K562 (cell line): ENCODE data around the gene SORCS2. TPM values are rescaled to one million over a fixed set of nuclear protein-coding genes. Genes with fewer than 3 reads are reported as not detected.

Source experiments
- ATAC-seq: fragments of 200-7000 bp; cut with Tn5 transposase; 3 replicates; pipeline ENCODE4 v1.9.1; 2020; ENCODE audit warnings: moderate library complexity
- BruUV-seq: library from RNA; stranded (reverse); fragments of 400-500 nt; replicated peaks from 2 replicates; lab custom pipeline; 2021; lab: Mats Ljungman, UMichigan
- CTCF ChIA-PET: fragments of 300-600 bp; formaldehyde crosslinking; extraction: SDS; loops from one replicate; lab custom pipeline; 2021; ENCODE audit warnings: low intra/inter-chr PET ratio; lab: Yijun Ruan, JAX
- POLR2A ChIA-PET: fragments of 300-600, 350-650 bp; sonication (Branson Sonifier 250); formaldehyde crosslinking; extraction: SDS; loops from one replicate; lab custom pipeline; 2021; ENCODE audit warnings: antibody characterized with exemption, inconsistent platforms; lab: Yijun Ruan, JAX
- DNase-seq, 4 experiments: peaks; one replicate each; pipeline versions ENCODE4 v3.0.0 to v3.0.0-alpha.2; 2011 to 2018; ENCODE audit warnings: low spot score in 3 of 4, mixed read lengths in 3 of 4; ENCODE audit errors: extremely low read depth in 1 of 4
- FAIRE-seq: peaks from 2 replicates; lab custom pipeline; 2011; peaks lifted over from hg19 to GRCh38; lab: Jason Lieb, UNC
- H2AFZ ChIP-seq: 2 replicates; pipeline ENCODE4 v1.6.0; 2011; ENCODE audit warnings: low read depth, low read length, control low read depth, inconsistent platforms
- H3K27ac ChIP-seq: fragments of 200-600 bp; 3 replicates; pipeline ENCODE4 v1.8.0; 2011; ENCODE audit warnings: low read depth, mild to moderate bottlenecking, control low read depth, inconsistent platforms, low read length, moderate library complexity, mixed read lengths; ENCODE audit errors: extremely low read depth
- H3K27me3 ChIP-seq, 2 experiments: fragments of 300-600 bp in 1 of 2; 2 replicates in 1 of 2; 3 replicates in 1 of 2; pipeline versions ENCODE4 v1.6.0 to v1.8.0; 2011; ENCODE audit warnings: inconsistent platforms in 2 of 2, low read length in 2 of 2, mild to moderate bottlenecking in 1 of 2, mixed read lengths in 1 of 2, moderate library complexity in 1 of 2; ENCODE audit not compliant: control insufficient read depth in 2 of 2, insufficient read depth in 2 of 2
- H3K36me3 ChIP-seq: fragments of 300-600 bp; 3 replicates; pipeline ENCODE4 v1.8.0; 2011; ENCODE audit warnings: mild to moderate bottlenecking, low read length, inconsistent platforms; ENCODE audit not compliant: control insufficient read depth, insufficient read depth
- H3K4me1 ChIP-seq, 2 experiments: fragments of 200-600 bp in 1 of 2; replicated peaks in 1 of 2; 2 replicates in 1 of 2; 3 replicates in 1 of 2; pipeline versions ENCODE4 v1.5.1 to v1.8.0; 2011; ENCODE audit warnings: inconsistent platforms in 2 of 2, low read length in 2 of 2, mild to moderate bottlenecking in 1 of 2, mixed read lengths in 1 of 2, moderate library complexity in 1 of 2; ENCODE audit not compliant: control insufficient read depth in 2 of 2, insufficient read depth in 2 of 2
- H3K4me2 ChIP-seq: 2 replicates; pipeline ENCODE4 v1.6.1; 2011; ENCODE audit warnings: low read length, control low read depth, inconsistent platforms, mixed read lengths; ENCODE audit not compliant: insufficient read depth
- H3K4me3 ChIP-seq: fragments of 200-600 bp; sonication (generic), shearing (Covaris generic); 2 replicates; pipeline ENCODE4 v1.5.1; 2016; ENCODE audit warnings: control low read depth, inconsistent platforms
- H3K79me2 ChIP-seq: fragments of 200-600 bp; 3 replicates; pipeline ENCODE4 v1.8.0; 2011; ENCODE audit warnings: low read length, inconsistent platforms; ENCODE audit not compliant: control insufficient read depth, insufficient read depth
- H3K9ac ChIP-seq, 2 experiments: 2 replicates each; pipeline versions ENCODE4 v1.6.0 to v1.6.1; 2011; ENCODE audit warnings: low read depth in 2 of 2, low read length in 2 of 2, control low read depth in 1 of 2, inconsistent platforms in 1 of 2, mild to moderate bottlenecking in 1 of 2, mixed read lengths in 1 of 2; ENCODE audit not compliant: insufficient read depth in 1 of 2
- H3K9me1 ChIP-seq: one replicate; pipeline ENCODE4 v1.6.0; 2011; ENCODE audit warnings: inconsistent platforms, mild to moderate bottlenecking, low read length, moderate library complexity; ENCODE audit not compliant: control insufficient read depth, insufficient read depth
- H3K9me3 ChIP-seq: replicated peaks from 2 replicates; pipeline ENCODE4 v1.5.1; 2011; ENCODE audit warnings: low read depth, low read length, inconsistent platforms; ENCODE audit not compliant: control insufficient read depth, insufficient read depth
- H4K20me1 ChIP-seq: replicated peaks from 2 replicates; pipeline ENCODE4 v1.6.1; 2011; ENCODE audit warnings: low read length, inconsistent platforms, mixed read lengths; ENCODE audit not compliant: control insufficient read depth, insufficient read depth
- BCLAF1 ChIP-seq, 2 experiments: fragments of 450-650 bp in 1 of 2; IDR thresholded peaks; 2 replicates each; pipeline ENCODE4 v1.6.1; 2011 to 2017; ENCODE audit warnings: low read depth in 2 of 2, antibody characterized with exemption in 1 of 2, borderline replicate concordance in 1 of 2, low read length in 1 of 2, mild to moderate bottlenecking in 1 of 2, mixed read lengths in 1 of 2; ENCODE audit not compliant: control insufficient read depth in 1 of 2
- PCBP1 ChIP-seq: fragments of 200-400 bp; formaldehyde crosslinking; IDR thresholded peaks from 2 replicates; pipeline ENCODE4 v1.6.1; 2018; ENCODE audit warnings: mild to moderate bottlenecking, low read depth, low read length; ENCODE audit not compliant: poor library complexity, severe bottlenecking
- POLR2G ChIP-seq: fragments of 200-400 bp; formaldehyde crosslinking; IDR thresholded peaks from 2 replicates; pipeline ENCODE4 v1.6.1; 2017; ENCODE audit warnings: low read depth, mild to moderate bottlenecking, antibody characterized with exemption, low read length, moderate library complexity
- RNF2 ChIP-seq: sonication (generic); IDR thresholded peaks from 2 replicates; pipeline ENCODE4 v1.6.1; 2016
- SLC30A9 ChIP-seq: fragments of 250-450 bp; sonication (Bioruptor Pico); IDR thresholded peaks from 2 replicates; pipeline ENCODE4 v1.8.0; 2022; ENCODE audit warnings: mild to moderate bottlenecking, moderate library complexity
- TBL1XR1 ChIP-seq, 2 experiments: IDR thresholded peaks; 2 replicates each; pipeline ENCODE4 v1.6.1; 2012; ENCODE audit warnings: improper control_type of control experiment in 2 of 2, low read length in 2 of 2, mild to moderate bottlenecking in 1 of 2
- TRIM24 ChIP-seq, 2 experiments: fragments of 450-650 bp; IDR thresholded peaks; 2 replicates each; pipeline ENCODE4 v1.6.1; 2016
- WGBS: fragments of 100-300 bp; shearing (Covaris generic); methylation state at CpG from one replicate; pipeline ENCODE4 v1.1.6; 2016; ENCODE audit warnings: low coverage, mixed read lengths; ENCODE audit not compliant: insufficient coverage; ENCODE audit errors: missing lambda C conversion rate; 5-methylcytosine and 5-hydroxymethylcytosine counted together
- in situ Hi-C: fragments of 300-500 bp; cut with MboI; formaldehyde crosslinking; loops from 4 replicates; pipeline ENCODE4 v1.15.0; 2018; ENCODE audit warnings: inconsistent platforms, mixed read lengths
- intact Hi-C: fragments of 100-400 bp; cut with micrococcal nuclease; formaldehyde crosslinking; loops from 2 replicates; pipeline ENCODE4 v1.14.2; 2022
- polyA plus RNA-seq, 8 experiments: library from polyadenylated mRNA; depleted of rRNA in 4 of 8; stranded (reverse) in 5 of 8; unstranded in 3 of 8; fragments of >200 nt; fragmentation: Nextera tagmentation in 2 of 8; fragmentation: Illumina TruSeq in 1 of 8; extraction: Ambion mirVana in 2 of 8; extraction: Trizol in 1 of 8; gene quantifications; 2 replicates each; pipeline versions ENCODE4 v1.2.1 to v1.2.3, GENCODE V29; 2011 to 2014; ENCODE audit warnings: inconsistent platforms in 1 of 8, missing spikeins in 1 of 8
- total RNA-seq, 7 experiments: library from RNA; depleted of rRNA in 6 of 7; stranded (reverse); fragments of >200 nt in 6 of 7; fragmentation: Illumina TruSeq in 2 of 7; extraction: Trizol in 2 of 7; gene quantifications; 2 replicates each; pipeline versions ENCODE4 v1.2.1 to v1.2.3, GENCODE V29; 2011 to 2021; ENCODE audit warnings: low replicate concordance in 1 of 7
- TF ChIP-seq, protein P1 (sequence below): fragments of 150-350 bp; IDR thresholded peaks from 2 replicates; pipeline ENCODE4 v1.6.1; 2014; ENCODE audit warnings: low read depth, mild to moderate bottlenecking, low read length, borderline replicate concordance

The SORCS2 gene
- total and polyA plus RNA-seq, 9 of the 15 experiments (the other 6 are each of a cell fraction or from before 2014, with no cell fraction given): not detected

DNA sequence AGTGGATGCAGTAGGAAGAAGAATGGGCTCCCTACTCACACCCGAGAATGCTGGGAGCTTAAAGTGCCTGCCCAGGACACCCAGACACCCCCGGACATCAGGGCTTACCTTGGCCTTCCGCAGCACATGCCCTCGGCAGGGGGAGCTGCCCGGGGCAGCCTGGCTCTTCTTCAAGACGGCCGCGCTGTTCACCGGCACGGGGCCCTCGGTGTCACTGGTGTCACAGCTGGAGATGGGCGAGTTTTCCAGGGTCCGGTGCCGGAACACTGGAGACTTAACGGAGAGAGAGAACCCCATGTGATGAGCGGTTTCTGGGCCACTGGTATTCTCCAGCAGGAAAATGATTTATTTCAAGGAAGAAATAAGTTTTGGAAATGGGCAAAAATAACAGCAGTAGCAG lies 576.4 kb downstream of the SORCS2 start:
- 62% methylated on average over 16 of the region's 16 CpGs for WGBS
- no peaks in the 10 kb centered on the region; the same call in 1 of the 2 replicates for H3K9me3 ChIP-seq
- ATAC-seq (no peak), DNase-seq (no peak), FAIRE-seq (no peak)
- no peak overlapping the region for H2AFZ ChIP-seq
- TF ChIP-seq, protein P1, sequence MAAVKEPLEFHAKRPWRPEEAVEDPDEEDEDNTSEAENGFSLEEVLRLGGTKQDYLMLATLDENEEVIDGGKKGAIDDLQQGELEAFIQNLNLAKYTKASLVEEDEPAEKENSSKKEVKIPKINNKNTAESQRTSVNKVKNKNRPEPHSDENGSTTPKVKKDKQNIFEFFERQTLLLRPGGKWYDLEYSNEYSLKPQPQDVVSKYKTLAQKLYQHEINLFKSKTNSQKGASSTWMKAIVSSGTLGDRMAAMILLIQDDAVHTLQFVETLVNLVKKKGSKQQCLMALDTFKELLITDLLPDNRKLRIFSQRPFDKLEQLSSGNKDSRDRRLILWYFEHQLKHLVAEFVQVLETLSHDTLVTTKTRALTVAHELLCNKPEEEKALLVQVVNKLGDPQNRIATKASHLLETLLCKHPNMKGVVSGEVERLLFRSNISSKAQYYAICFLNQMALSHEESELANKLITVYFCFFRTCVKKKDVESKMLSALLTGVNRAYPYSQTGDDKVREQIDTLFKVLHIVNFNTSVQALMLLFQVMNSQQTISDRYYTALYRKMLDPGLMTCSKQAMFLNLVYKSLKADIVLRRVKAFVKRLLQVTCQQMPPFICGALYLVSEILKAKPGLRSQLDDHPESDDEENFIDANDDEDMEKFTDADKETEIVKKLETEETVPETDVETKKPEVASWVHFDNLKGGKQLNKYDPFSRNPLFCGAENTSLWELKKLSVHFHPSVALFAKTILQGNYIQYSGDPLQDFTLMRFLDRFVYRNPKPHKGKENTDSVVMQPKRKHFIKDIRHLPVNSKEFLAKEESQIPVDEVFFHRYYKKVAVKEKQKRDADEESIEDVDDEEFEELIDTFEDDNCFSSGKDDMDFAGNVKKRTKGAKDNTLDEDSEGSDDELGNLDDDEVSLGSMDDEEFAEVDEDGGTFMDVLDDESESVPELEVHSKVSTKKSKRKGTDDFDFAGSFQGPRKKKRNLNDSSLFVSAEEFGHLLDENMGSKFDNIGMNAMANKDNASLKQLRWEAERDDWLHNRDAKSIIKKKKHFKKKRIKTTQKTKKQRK: no peak
- no peak for TF ChIP-seq TRIM24 (IDR thresholded peaks at IDR 0.05)
- no peak for TF ChIP-seq BCLAF1 (IDR thresholded peaks at IDR 0.05; ENCODE audit: borderline replicate concordance in 1 of 2, control insufficient read depth in 1 of 2, low read depth in 2 of 2, low read length in 1 of 2)
- TF ChIP-seq POLR2G: 0 out of 2 replicates have a peak, but pooled peaks have one; percentile 27
- no peak for TF ChIP-seq TBL1XR1 (IDR thresholded peaks at IDR 0.05; ENCODE audit: low read length in 2 of 2)
- no peak for TF ChIP-seq PCBP1
- TF ChIP-seq RNF2: no peak
- TF ChIP-seq SLC30A9 (CRISPR knock-in tag): no peak
- H3K9ac ChIP-seq: no peak overlapping the region
- no TSS peak for BruUV-seq
- peaks cover 7% of the 10 kb centered on the region; the same call in 1 of the 2 replicates for H4K20me1 ChIP-seq
- ChIA-PET POLR2A (no interaction called here), CTCF (no interaction called here)
- H3K27ac ChIP-seq: no peak overlapping the region
- no peak overlapping the region for H3K4me3 ChIP-seq
- H3K9me1 ChIP-seq: no peaks in the 10 kb centered on the region
- no peak overlapping the region for H3K4me2 ChIP-seq
- H3K79me2 ChIP-seq: no peaks in the 10 kb centered on the region
- intact Hi-C loops: no loop called here
- H3K27me3 ChIP-seq: no peaks in the 10 kb centered on the region
- H3K36me3 ChIP-seq: peaks cover 16% of the 10 kb centered on the region
- in situ Hi-C loops: no loop called here
- no peaks in the 10 kb centered on the region; a peak in 1 of 5 replicates for H3K4me1 ChIP-seq
